ENCODE measurements around the gene NEAT1.

GRCh38 chr11:65398362-65398910 lies 24.2 kb upstream of the NEAT1 start:
- no peak for TF ChIP-seq CTCF (IDR thresholded peaks at IDR 0.05)
- no peak for TF ChIP-seq POLR2A (IDR thresholded peaks at IDR 0.05)
